GM18868 (cell line): ENCODE data around the gene GFOD1.
"Not testable (repeated sequence)": the region's sequence is repeated elsewhere in the genome, so short reads cannot be mapped to it uniquely, and the experiment has no call there.

Experiments
- ATAC-seq: cut with Tn5 transposase; IDR thresholded peaks from one replicate; pipeline ENCODE4 v1.9.1; 2021; ENCODE audit warnings: mild to moderate bottlenecking, moderate library complexity; ENCODE audit not compliant: unreplicated experiment

The GFOD1 gene

DNA sequence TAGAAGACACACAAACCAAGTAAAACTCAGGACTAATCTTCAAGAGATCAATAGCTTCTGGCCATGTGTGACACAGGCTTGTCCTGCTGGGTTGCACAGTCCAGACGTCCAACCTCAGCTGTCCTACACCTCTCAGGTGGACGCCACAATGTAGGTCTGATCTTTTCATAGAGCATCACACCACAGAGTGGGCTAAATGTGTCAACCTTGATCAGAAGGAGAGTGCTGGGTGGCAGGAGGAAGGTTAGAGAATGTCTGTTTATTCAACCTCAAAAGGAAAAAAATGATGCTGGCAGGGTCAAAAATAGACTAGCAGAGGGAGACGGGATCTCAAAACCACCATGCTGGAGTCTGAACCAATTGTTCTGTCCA is 41.7 kb downstream of the GFOD1 start:
- ATAC-seq = no peak

DNA sequence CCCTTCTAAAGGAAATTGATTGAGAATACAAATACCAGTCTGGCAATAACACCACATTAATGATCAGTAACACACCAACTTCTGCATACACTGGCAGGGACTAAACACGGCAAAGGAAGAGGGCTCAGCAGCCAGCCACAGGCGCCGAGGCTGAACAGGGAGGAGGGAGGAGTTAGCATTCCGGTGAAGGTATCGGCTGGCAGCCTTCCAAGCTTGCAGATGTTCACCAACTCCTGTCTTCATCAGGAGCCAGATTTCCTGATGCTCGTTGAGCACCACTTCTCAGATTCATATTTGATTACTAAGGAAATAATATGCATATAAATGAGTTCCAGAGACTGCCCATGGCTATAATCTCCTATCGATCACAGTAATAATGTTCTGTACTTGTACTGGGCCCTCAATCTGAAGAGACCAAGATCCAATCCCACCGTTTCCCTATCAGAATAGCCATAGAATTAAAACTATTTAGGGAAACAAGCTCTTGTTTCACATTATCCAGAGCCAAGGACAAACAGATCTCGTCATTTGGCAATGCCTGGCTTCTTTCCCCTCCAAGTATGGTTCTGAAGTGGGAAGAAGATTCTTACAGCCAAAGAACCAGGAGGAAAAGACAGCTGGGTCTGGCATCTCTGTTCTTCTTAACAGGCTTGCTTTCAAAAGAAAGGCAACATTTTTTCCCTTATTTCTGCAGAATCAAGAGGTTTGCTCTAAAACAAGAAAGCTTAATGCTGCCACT is 42.2 kb downstream of the GFOD1 start:
- no peak for ATAC-seq

DNA sequence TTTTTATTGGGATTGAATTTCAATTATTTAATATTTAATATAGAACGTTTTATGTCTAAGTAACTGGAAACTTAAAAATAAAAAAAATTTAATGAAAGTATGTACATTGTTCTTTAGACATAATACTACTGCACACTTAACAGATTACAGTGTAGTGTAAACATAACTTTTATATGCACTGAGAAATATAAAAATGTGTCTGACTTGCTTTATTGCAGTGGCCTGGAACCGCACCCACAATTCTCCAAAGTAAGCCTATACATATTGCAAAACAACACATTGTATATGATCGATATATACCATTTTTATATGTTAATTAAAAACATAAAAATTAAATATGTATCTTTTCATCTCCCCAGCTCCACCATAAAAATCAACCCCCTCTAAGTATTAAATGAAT is 42.8 kb downstream of the GFOD1 start:
- no peak for ATAC-seq

DNA sequence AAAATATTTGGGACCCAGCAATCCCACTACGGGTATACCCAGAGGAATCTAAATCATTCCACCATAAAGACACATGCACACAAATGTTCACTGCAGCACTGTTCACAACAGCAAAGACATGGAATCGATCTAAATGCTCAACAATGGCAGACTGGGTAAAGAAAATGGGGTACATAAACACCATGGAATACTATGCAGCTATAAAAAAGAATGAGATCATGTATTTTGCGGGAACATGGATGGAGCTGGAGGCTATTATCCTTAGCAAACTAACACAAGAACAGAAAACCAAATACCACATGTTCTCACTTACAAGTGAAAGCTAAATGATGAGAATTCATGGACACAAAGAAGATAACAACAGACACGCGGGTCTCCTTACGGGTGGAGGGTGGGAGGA is 43.4 kb downstream of the GFOD1 start:
- ATAC-seq = not testable (repeated sequence)

DNA sequence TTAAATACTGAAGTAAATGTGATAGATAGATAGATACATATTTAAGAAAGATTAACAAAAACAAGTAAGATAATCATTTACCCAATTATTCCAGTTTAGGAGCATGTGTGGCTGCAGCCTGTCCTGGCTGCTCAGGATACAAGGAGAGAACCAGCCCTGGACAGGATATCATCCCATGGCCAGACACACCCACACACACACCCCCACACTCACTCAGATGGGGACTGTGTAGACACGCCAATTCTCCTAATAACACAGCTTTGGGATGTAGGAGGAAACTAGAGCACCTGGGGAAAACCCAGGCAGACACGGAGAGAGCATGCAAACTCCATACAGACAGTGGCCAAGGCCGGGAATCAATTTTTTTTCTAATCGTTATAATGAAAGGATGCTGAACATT is 45.6 kb downstream of the GFOD1 start:
- no peak for ATAC-seq

DNA sequence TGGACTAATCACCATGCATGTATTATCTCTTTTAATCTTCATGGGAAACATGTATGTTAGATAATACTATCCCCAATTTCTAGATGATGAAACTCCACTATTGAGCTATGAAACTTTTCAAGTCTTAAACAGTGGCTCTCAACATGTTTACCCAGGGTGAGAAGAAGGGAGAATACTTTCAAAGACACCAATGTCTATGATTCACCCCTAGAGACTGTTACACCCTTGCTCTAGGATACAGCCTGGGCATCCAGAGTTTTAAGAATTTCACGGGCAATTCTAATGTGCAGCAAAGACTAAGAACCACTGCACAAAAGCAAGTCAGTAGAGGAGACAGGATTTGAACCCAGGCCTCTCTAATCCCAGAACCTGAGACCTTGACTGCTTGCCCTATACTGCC is 47.8 kb downstream of the GFOD1 start:
- ATAC-seq = no peak

DNA sequence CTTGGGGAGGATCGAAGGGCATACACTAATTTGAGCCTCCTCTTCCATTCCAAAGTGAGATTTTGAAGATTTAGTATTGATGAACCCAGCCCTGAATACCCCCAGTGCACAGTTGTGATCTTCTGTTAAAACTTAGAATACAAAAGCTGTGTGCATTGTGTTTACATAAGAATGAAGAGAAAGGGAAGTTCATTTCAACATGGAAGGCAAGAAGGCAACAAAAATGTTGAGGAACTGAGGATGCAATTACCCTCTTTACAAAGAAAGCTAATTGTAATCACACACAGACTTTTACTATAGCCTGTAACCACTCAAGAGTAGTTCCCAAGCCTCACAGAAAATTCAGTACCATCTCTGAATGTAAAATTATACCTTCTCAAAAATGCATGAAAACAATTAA is 49.3 kb downstream of the GFOD1 start:
- ATAC-seq = no peak

DNA sequence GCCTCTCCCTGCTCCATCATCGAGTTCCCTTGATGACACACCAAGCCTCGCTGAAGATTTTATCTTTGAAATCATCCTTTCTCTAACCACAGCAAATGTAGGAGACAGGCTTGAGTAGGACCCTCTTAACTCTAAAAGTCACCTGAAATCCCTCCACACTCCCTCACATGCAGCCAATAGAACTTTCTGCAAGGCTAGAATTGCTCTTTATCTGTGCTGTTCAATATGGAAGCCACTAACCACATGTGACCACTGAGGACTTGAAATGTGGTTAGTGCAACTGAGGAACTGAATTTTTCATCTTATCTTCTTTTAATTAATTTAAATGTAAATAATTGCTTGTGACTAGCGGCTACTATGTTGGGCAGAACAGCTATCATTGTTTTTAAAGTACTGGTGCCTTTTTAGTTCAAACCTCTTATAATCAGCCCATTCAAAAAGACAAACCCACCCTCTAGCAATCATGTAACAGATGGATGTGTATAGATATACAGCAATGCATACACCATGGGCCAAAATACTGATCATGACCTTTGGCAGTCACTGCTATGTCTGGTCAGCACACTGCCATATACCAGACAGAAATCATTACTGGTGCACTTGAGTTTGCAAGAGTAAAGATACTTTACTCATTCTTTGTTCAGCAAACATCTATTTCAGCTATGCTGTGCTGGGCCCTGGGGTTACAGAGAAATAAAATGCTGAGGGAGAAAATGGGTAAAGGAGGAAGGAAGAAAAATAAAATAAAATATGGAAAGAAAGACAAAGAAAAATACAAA is 50.0 kb downstream of the GFOD1 start:
- ATAC-seq = no peak

DNA sequence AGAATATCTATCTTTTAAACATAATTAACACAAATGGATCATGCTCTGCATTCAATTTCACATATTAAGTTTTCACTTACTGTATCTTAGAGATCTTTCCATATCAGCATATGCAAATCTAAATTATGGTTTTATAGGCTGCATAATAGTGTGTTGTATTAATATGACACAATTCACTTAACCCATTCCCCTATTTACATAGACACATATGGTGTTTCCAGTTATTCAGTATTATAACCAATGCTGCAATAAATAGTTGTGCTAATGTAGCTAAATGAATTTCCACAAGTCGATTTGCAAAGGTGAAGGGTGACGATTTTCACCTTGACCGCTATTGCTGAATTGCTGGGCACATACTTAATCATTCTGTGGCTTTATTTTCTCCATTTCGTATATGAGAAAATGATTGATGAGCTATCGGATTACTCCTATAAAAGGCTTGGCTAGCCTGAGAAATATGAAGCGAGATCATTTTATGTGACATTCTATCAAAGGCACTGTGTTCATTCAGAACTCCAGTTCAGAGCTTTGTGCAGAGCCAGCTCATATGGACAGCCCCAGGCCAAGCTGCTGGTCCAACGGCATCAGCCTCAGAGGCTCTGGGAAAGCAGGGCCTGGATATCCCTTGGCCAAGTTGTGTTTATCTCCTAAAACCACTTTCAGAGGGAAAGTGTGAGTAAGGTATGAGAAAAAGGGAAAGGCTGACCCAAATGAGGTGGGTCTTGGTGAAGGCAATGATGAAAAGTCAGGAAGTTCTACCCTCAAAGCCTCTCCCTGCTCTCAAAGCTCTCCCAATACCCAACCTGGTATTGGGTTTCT is 50.8 kb downstream of the GFOD1 start:
- ATAC-seq = no peak

DNA sequence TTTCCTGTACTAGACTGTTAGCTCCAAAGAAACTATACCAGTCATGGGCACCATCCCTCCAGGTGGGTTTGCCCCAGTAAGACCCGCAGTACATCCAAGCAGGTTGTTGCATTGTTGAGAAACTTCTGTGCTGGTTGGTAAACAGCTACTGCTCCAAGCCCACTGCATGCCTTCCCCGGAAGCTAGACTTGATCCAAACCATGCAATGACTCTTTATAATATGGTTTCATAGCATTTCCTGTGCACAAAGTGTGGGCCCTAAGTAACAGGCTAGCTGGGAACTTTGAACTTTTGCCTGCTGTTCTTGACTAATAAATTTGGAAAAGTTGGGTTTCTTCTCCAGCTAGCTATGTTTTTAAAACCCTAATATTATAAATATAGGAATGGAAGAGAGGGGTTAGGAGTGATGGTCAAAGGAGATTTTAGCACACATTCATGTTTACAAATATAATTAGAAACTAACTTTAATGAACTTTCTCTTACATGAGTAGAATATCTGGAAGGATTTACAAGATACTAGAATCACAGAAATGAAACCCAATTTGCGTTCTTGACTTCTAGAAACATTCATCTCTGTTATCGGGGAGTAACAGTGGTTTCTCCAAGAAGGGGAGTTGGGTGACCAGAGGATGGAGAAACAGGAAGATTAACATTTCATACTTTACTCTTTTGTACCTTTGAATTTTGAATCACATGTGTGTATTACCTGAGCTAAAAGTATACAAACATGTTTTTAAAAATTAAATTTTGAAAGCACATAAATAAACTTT is 51.7 kb downstream of the GFOD1 start:
- ATAC-seq = no peak

DNA sequence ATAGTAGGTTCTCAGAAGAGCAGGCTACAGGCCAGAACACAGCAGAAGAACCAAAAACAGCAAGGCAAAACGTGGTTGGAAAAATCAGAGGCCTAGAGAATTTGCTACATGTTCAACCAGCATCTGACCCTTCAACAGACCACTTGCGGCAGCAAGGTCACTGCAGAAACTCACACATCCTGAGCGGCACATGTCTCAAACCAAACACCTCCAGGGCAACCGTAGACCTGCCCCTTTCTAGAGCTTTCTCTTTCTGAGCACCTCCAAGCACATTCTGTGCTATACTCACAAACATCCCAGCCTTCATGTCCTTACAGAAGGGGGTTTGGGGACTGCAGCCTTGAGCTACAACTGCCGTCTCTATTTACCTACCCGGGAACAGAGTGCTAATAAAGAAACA is 52.6 kb downstream of the GFOD1 start:
- ATAC-seq = no peak

DNA sequence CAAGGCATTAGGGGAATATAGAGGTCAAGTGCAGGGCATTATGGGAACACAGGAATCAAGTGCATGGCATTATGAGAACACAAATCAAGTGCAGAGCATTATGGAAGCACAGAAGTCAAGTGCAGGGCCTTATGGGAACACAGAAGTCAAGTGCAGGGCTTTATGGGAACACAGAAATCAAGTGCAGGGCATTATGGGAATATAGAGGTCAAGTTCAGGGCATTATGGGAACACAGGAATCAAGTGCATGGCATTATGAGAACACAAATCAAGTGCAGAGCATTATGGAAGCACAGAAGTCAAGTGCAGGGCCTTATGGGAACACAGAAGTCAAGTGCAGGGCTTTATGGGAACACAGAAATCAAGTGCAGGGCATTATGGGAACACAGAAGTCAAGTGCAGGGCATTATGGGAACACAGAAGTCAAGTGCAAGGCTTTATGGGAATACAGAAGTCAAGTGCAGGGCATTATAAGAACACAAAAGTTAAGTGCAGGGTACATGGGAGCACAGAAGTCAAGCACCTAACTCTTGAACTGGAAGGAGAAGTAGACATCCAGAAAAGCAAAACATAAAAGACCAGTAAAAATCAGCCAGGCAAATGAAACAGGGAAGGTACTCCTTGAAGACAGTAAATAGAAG is 53.1 kb downstream of the GFOD1 start:
- ATAC-seq = not testable (repeated sequence)

DNA sequence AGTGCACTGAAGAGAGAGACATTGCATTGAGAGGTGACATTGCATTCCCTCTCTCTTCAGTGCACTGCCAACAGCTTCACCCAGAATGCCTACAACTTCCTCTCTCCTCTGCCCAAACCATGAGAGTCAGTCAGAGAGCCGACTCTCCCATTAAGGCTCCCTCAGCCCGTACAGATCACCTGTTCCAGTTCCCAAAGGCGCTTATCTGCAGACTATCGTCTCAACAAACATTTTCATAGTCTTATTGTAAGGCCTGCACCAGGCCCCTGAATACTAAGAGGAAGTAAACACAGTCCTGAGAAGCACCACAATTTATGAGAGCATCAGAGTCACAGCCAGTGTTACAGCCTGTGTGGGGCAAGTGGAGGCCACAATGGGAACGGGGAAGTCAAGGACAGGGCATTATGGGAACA is 53.7 kb downstream of the GFOD1 start:
- ATAC-seq = peak; percentile 31

DNA sequence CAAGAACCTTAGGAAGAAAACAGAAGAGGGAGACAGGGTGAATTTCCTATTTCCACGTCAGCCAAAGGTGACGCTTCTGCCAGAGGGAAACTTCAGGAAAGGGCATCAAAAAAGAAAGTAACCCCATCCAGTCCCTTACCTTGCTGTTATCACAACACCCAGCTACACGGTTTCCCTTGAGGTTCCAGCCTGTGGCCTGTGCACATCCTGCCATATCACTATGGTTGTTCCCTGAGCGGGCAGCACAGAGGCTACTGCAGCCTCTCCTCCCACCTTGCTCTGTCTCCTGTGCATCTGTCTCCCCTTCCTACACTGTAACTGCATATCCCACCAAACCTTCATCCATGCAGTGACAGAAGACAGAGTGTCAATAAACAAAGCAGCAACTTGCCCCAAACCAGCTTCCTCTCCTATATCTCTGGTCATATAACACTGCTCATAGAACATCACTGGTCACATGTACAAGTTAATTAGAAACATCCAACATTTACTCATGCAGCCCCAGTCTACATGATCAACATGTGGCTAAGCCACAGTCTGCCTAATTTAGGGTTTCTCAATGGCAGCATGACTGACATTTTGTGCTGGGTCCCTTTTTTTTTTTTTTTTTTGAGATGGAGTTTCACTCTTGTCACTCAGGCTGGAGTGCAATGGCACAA is 54.7 kb downstream of the GFOD1 start:
- ATAC-seq = no peak

DNA sequence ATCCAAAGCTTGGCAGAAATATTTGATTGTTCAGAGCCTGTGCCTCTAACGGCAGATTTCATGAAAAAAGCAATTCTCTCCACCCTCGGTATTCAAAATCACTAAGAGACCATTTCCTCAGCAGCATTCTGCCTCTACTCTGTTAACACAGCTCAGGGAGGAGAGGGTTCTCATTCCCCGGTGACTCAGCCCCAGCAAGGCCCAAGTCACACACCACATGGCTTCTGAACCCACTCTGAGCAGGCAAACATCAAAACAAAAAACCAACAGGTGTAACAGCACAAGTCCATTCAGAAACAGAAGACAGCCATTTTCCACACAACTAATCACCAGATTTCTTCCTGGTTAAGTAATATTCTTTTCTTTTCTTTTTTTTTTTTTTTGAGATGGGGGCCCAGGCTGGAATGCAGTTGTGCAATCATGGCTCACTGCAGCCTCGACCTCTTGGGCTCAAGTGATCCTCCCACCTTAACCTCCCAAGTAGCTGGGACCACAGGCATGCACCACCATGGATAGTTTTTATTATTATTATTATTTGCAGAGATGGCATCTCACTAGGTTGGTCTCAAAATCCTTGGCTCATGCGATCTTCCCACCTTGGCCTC is 55.4 kb downstream of the GFOD1 start:
- no peak for ATAC-seq

DNA sequence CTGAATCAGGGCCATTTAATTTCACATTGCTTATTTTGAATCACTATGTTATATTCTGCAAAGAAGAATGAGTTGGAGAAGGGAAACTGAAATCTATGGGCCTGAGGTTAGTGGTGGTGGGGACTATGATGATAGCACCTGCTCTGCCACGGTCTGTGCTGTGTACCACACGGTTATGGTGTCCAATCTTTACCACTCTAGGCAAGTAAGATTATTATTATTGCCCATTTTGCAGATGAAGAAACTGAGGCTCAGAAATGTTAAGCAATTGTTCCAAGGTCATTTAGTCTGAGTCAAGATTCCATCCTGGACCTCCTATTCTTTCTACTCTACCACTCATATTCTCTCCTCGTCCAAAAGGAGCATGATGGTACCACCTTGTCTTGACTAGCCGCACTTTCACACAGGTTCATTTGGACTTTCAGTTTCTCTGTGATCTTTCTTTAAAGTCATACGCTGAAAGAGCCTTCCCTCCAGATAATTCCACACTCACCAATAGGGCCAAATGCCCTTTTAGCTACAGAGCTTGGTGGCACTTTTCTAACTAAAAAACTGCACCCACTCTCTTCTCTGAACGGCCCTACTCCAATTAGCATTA is 56.2 kb downstream of the GFOD1 start:
- peak; percentile 24 for ATAC-seq

DNA sequence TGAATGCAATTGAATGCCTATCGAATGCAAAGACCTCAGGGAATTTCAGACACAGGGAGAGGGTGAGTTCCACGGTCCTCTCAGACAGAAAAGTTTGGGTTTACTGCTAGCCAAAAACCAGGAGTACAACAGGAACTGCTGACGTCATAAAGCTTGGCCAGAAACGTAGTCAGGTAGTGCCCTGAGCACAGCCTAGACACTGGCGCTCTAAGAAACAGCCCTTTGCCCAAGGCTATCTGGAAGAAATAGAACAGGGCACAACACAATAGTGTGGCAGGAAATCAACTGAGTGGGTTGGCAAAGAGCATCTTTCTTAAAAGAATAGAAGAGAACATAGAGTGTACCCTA is 58.0 kb downstream of the GFOD1 start:
- ATAC-seq = no peak

DNA sequence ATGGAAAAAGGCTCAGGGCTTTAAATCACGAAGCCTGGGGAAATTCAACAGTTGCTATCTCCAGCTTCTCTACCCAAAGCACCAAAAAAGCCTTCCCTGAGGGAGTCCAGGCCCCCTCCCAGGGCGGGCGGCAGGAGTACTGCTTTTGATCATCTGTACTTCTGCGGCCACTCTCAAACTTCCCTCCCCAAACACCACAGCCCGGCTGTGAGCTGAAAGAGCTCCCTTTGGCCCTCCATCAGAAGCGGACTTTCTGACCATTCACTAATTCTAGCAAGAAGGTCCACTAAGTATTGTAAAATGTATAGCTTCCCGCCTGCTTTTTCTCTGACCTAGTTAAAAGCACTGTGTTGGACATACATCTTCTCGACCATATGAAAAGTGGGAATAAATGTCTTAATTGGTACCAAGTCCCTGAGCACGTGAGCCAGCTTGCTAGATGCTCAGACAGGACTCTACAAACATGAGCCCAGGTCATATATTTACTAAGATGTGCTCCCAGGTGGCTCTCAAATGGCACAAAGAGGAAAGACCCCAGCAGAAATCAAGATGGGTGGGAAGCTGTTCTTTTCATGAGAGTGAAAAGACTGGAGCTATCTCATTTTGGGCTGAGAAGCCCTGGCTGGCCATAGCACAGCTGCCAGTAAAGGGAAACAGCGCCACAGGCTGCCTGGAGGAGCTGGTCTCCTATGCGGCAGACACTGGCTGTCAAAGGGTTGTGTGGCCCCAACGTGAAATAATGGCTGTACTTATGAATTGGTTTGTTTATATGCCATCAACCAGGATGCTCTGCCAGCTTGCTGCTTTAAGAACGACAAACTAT is 58.6 kb downstream of the GFOD1 start:
- ATAC-seq = peak; percentile 22
